ENCODE data around the gene SLC43A2.

SLC43A2 gene

GRCh38 chr17:1643293-1643998, 14.8 kb upstream of the SLC43A2 start:
- DNase-seq, result peak; percentile 62

DNA sequence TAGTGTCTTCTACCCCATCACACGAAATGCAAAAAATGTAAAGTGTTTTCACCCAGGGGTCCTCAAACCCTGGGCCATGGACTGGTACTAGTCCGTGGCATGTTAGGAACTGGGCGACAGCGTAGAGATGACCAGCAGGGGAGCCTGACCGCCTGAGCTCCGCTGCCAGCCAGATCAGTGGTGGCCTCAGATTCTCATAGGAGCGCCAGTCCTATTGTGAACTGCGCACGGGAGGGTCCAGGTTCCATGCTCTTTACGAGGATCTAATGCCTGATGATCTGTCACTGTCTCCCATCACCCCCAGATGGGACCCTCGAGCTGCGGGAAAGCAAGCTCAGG, 12.4 kb upstream of the SLC43A2 start:
- no peak for DNase-seq

GRCh38 chr17:1640329-1641064, 11.9 kb upstream of the SLC43A2 start:
- DNase-seq, result no peak

GRCh38 chr17:1639549-1640180, 11.0 kb upstream of the SLC43A2 start:
- DNase-seq, result no peak

GRCh38 chr17:1638624-1639300, 10.1 kb upstream of the SLC43A2 start:
- DNase-seq, result no peak

GRCh38 chr17:1638171-1638590, 9.5 kb upstream of the SLC43A2 start:
- no peak for DNase-seq

DNA sequence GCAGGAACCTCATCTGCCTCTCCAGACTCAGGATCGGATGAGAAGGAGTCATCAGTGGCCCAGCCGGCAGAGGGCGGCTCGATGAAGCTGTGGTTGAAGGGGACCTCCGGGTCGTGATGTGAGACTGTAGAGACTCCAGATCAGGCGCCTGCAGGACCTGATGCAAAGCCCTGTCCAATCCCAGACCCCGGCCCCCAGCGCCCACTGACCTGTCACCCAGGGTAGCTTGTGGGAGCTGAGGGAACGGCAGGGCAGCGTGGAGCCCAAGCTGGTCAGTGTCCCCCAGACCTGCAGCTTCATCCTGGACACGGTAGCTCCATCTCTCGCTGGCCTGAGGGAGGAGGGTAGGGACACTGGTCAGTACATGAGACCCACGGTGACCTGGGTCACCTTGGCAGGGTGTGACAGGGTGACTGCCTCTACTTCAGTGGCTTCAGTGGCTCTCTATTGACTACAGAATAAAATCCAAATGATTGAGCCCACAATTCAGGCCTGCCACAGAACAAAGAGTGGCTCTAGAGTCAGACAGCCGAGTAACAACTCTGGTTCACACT, 8.2 kb upstream of the SLC43A2 start:
- DNase-seq, result no peak

- no peak for DNase-seq
Observed at GRCh38 chr17:1635675-1636465, 7.2 kb upstream of the SLC43A2 start.

- no peak for DNase-seq
Observed at GRCh38 chr17:1634841-1635650, 6.4 kb upstream of the SLC43A2 start.

GRCh38 chr17:1630662-1631061, 2.0 kb upstream of the SLC43A2 start:
- no peak for DNase-seq

DNA sequence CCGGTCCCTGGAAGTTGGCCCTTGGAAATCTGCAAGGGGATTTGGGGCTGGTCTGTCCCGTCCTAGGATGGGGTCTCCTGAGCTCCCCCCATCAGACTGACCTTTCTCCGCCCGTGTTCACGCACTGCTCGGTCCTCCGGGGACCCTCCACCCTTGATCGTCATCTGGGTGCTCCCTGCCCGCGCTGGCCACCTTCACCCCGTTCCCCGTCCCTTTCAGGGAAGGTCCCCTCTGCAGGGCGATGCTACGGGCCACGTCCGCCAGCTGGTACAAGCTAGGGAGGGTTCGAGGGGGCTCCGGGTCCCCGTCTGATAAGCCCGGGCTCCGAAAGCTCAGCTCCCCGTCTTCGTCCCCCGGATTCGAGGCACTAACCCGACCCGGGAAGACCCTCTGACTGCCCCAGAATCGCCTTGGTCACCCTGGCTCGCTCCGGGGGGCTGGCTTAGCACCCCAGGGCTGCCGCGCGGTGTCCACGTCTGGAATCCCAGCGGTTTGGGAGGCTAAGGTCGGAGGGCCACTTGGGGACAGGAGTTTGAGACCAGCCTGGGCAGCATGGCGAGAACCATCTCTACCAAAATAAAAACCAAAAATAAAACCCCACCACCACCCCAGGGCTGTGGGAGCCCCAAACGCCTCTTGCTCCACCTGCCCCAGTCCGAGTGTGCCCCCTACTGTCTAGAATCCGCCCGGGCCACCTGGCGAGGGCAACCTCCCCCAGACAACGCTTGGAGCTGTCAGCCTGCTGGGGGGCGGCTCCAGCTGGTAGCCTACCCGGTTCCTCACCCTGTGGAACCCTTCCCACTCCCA, 1.1 kb upstream of the SLC43A2 start:
- DNase-seq, result peak; percentile 77

GRCh38 chr17:1628856-1629503, 346 bp upstream of the SLC43A2 start:
- DNase-seq, result peak; percentile 91

GRCh38 chr17:1627182-1627981, 1.3 kb downstream of the SLC43A2 start:
- no peak for DNase-seq

DNA sequence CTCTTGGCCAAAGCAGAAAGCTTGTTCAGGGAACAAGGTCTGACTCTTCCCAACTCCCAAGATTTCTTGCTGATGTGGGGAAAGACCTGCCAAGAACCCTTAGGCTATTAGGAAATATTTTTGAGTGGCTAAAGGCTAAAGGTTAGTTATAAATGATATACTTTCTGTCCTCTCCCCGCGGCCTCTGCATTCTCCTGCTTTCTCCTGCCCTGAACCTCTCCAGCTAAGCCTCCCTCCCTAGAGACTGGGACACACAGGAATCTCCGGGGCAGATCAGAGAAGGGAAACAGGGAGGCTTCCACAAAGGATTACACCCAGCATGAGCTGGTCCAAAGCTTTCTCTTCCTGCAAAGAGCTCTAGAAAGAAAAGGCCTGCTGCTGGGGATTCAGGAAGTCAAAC, 2.3 kb downstream of the SLC43A2 start:
- no peak for DNase-seq

DNA sequence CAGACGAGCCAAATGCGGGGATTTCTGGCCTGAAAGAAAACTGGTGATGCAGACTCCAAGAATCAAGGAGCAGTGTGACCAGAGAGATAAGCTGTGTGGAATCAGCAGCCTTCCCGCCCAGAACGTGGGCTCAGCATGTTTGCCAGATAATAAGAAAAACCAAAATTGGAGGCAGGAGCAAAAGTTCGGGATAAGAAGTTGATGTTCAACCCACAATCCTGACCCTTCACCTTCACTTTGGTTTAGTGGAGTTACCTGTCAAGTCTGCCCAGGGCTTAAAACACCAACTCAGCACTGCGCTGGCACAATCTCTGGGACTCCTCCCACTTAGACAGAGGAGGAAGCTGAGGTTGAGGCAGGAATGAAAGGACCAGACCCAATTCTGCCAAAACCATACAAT, 3.1 kb downstream of the SLC43A2 start:
- DNase-seq, result no peak

DNA sequence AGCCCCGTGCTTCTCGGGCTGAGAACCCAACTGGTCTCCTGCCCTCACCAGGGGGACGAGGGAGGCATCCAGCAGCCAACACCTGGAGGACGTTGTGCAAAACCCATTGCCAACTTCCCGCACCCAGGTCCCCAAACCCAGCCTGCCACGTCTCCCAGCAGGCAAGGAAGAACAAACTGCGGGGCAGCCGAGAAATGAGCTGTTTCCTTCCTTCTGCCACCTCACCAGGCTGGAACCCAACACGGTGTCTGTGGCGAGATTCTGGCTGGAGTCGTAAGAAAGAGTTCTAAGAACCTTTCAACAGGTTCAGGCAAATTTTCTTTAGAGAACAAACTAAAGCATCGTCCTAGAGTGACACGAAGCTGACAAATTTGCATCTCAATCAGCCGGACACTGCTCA, 3.6 kb downstream of the SLC43A2 start:
- no peak for DNase-seq

GRCh38 chr17:1624650-1625049, 4.0 kb downstream of the SLC43A2 start:
- no peak for DNase-seq

GRCh38 chr17:1623057-1623630, 5.5 kb downstream of the SLC43A2 start:
- no peak for DNase-seq

All from stimulated activated CD4-positive, alpha-beta T cell treated with anti-CD3 and anti-CD28 coated beads, Interleukin-4, amount 100 ng/mL, for 1 hour (primary cell).